HS-27A (cell line): ENCODE measurements around the gene CSPG5.

Experiments
- DNase-seq: peaks from one replicate; pipeline ENCODE4 v3.0.0-alpha.2; 2012; ENCODE audit warnings: low read depth, missing footprints

CSPG5 gene

DNA sequence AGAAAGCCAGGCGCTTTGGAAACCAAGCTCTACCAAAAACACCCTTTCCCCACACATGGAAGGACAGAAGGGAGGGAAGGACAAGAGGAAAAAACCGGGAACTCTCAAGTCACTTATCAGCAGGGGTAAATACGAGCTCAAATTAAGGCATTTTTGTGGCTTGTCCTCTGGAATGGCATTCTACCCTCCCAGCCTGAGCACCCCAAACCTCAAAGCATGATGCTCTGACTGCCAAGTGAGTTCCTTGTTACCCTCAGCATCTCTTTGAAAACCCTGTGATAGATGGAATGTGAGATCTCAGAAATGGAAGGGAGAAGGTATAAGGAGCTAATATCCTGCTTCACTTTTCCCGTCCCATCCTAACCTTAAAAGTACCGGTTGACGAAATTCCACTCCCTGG is 8.1 kb upstream of the CSPG5 start:
- DNase-seq = no peak

DNA sequence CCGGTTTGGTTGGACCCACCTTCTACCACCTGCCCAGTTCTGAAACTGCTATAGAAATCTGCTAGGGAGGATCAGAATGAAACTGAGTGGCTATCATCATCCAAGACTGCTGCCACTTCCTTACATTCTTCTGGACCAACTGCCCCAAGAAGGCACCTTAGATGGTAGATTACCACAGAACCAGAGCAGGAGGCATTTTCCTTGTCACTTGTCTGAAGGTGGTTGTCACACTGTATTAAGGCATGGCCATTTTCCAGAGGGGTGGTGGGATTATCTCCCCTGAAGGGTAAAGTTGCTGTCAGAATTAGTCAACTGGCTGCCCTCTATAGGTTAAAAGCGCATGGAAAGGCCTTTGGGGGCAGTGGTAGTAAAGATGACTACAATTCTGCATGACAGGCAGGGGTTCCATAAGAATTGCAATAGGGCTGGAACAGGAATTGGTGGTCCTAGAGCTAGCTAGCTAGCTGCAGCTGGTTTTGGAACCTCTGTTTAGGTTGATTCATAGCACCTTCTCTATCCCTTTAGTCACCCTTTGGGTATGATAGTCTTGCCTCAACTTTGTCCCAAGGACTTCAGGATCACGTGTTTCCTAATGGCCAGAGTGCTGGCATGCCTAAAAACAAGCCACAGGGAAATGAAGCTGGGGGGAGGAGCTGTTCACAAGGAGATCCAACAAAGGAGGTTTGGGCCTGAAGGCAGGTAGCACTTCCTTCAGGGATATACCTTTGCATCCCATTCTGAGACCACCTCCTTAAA is 4.8 kb upstream of the CSPG5 start:
- DNase-seq = no peak

DNA sequence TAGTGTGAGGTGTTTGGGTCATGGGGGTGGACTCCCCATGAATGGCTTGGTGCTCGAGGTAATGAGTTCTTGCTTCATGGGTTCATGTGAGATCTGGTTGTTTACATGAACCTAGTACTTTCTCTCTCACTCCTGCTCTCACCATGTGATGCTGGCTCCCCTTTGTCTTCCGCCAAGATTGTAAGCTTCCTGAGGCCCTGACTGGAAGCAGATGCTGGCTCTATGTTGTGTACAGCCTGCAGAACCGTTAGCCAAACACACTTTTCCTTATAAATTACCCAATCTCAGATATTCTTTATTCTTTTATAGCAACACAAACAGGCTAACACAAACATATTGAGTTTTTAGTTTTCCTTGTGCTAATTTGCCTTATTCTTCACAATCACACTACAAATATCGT is 3.2 kb upstream of the CSPG5 start:
- DNase-seq = no peak

DNA sequence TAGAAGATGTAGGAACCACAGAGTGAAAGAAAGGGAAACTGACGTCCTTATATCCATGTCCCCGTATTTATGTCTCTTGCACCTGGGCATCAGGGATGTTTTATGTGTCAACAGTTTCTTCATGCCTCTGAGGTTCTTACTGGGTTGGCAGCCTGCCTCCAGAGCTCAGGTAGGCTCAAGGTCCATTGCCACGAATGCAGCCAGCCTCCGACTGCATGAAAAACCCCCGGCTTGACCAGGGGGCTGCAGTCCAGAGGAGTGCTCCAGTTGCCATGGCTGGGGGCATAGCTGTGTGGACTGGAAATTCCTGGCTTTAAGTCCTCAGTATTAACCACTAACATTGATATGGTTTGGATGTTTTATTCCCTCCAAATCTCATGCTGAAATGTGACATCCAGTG is 2.8 kb upstream of the CSPG5 start:
- DNase-seq = no peak

DNA sequence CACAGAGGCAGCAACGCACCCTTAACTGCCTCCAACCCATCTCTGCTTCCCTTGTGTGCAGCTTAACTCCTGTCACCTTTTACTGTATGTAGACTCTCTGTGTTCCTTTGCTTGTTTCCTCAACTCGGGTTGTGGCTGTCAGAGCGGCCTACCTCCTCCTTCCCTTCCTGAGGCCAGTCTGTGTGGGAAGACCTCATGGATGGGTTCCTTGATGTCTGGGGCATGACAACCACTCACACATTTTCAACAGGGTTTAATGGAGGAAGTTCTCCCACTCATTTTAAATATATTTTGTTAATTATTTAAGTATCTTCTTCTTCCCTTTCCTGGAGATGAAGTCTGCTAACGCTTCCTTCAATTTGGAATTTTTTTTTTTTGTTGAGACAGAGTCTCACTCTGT is 1.8 kb upstream of the CSPG5 start:
- DNase-seq = no peak

DNA sequence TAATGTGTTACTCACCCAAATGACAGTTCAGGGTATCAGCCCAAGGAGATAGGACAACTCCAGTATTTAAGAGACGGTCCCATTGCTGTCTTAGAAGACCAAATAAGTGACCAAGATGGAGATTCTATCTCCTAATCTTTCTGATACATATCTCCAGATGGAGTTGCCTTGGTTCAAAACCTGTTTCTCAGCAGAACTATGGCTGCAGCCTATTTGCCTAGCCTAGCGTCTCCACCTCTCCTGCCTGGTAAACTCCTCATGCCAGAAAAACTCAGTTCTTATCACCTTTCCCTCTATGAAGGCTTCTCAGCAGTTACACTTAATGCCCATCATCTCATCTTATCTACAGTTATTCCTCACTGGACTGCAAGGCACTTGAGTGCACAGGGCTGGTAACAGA is 1.2 kb upstream of the CSPG5 start:
- no peak for DNase-seq

DNA sequence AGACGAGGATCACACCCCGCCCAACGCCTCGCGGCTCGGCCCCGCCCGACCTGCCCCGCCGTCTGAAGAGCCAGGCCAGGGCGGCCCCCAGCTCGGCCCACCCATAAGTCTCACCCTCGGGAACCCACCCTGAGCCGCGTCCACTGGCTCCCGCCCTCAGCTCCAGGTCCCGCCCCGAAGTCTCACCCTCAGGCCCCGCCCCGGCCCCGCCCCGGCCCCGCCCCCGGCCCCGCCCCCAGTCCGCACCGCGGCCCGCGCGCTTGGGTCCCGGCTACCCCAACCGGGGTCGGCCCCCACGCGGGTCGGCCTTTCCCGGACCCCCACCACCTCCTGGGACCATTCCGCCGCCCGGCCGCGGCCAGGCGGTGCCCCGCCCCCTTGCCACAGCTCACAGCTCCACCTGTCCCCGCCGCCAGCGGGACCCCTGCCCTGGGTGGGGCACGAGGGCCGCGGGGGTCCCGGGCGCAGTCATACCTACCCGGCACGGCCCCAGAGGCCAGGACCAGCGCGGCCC is 489 bp downstream of the CSPG5 start:
- no peak for DNase-seq

DNA sequence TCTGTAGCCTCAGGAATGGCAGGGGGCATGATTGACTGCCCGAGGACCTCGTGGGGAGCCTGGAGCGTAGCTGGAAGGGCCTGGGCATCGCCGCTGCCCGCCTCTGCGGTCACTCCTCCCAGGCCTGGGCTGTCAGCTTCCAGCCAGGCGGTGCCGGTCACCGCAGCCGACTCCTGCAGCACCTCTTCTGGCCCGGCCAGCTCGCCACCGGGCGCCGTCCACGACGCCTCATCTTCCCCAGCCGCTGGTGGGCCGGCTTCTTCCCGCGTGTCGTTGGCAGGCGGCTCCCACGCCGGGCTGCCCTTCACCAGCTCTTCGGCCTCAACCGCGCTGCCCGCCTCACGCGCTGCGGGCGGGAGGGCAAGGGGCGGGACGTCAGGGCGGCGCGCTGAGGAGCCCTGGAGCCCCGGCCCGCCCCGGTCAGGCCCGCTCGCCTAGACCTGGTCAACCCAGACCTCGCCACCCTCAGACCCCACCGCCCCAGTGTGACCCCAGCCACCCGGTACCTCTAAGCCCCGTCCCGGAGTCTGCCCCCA is 1.0 kb downstream of the CSPG5 start:
- DNase-seq = no peak

DNA sequence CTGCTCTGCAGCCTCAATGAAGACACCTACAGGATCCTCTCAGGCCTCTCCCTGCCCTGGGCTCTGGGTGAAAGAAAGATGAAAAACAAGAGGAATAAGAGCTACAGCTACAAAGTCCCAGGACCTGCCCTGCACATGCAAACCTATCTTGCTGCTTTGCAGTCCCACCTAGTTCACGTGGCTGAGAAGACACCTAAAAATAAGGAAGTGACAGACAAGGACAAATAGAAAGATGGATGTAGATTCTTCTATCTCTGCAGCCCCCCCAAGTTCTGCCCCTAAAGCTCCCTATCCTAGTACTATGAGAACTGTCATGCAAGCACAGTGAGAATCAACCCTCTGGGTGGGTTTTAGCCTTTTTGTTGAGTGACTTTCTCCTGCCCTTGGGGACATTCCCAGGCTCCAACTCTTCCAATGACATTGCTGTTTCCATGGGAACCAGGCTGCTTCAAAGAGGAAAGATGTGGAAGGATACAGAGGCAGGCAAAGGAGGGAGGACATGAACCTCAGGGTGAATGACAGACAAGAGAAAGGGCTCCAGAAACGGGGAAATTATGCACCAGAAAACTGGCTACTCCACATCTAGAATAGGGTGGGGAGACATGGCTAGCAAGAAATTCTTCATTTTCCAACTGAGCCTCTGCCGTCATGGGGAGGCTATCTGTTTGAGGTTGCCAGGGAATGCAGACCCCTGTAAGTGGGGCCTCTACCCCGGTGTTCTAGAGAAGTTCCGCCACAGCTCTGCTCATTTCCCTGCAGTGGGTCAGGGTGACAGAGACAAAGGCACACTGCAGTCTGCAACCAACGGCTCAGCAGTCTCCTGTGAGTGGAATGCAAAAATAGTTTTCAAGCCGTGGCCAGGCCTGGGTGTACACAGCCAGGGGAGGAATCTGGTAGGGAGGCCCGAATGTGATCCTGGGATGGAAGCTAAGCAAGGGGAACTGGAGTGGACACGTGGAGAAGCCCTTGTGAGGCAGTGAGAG is 5.2 kb downstream of the CSPG5 start:
- no peak for DNase-seq

DNA sequence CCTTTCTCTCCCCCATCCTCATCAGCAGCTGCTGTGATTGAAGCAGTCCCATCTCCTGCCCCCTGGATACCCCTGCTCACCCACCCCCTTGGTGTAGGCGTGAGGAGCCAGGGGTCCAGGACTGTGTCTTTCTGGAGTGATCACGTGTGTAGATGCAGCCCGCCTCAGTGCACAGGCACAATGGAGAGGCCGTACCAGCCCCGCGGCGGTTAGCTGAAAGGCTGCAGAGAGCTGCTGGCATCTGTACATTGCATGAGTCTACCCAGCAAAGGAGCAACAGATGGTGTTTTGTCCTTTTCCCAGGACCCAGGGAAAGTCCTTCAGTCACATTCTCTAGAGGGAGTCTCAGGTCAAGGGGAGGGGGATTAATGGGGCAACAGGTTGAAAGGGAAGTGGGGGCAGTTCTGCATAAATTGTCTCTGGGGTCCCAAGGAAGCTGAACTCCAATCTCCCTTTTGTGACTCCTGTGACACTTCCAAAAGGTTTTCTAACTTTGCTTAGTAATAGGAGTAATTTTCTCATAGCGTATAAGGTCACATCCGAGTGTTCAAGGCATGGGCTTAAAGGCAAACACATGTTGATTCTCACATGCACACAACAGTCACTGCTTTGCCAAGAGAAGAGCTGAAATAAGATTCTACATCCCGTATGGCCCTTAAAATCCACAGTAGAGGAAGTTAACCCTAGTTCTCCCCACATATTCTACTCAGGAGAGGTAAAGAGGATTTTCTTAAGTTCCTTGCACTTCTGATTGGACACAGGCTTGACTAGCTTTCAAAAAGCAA is 7.1 kb downstream of the CSPG5 start:
- no peak for DNase-seq

DNA sequence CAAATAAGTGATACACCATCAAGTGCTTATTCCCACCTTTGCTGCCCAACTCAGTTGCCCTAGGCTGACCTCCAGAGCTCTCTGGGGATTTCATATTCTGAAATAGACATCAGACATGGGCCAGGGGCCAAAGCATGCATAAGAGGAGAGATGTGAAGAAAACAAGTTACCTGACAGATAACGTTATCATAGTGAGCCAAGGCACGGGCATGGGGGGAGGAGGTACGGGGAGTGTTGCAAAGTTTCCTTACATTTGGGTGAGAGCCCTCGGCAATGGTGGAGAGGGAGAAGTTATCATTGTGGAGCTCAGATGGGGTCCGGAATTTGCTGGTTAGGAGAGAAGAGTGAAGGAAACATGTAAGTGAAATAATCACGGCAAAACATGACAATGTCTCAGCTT is 9.8 kb downstream of the CSPG5 start:
- no peak for DNase-seq

DNA sequence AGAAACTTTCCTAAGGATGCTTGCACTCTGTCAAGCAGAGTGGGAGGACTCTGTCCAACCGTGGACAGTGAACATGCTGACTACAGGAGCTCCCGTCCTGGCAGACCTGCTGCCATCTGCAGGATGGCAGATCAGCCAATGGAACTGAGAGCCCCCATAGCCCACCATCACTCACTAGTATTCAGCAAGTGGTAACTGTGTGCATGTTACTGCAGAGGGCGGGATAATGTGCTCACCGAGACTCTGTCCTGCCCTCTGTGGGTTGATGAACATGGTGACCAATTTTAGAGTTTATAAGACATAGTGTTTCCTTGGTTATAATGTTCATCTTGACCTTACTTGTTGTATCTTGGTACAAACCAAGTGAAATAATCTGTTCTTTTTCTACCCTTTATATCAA is 11.5 kb downstream of the CSPG5 start:
- no peak for DNase-seq

DNA sequence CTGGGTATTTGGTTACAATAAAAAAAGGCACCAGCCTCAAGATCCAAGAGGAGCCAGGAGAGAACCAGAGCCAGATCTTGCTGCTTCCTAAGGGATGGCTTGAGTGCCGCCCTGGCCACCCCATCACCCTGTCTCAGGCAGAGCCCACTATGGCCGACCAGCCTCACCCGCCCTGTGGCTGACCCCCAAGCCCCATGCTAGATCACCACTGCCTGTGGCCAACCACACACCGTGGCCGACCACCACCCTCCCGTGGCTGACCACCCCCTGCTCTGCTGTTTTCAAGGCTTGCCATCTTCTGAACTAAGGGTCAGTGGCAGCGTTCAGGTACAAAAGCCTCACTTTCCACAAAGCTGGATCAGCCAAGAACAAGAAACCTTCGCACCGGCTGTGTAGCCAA is 12.0 kb downstream of the CSPG5 start:
- DNase-seq = no peak

DNA sequence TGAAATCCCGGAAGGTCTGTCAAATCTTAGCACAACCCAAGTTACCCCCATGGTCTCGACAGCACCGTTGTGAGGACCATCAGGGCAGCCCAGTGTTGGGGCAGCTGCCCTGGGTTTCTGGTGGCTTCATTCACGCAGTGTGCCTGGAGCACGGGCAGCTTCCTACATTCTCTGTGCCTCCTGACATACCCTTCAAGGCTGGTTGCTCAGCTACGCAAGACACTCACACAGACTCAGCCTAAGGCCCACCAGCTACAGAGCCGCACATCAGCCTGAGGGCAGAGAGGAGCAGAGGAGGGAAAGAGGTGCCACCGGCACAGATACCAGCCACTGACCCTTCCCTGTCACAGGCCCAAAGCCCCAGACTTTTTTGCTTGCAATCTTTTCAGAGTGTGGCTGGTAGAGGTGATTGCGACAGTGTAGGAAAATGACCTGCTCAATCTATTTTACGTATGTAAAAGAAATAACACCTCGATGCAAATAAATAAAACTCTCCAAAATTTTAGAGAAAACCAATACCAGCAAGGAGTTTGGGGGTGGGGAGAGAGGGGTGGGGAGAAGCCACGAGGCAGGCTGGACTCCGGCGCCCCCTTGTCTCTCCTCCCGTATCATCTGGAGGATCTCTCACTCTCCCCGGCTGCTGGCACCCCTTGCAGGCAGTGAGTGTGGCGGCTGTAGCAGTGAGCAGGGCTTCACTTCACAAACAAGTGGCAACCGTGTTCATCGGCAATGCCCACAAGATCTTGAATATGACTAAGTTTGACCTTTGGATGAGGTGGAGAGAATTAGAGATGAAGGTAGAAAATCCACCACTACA is 12.7 kb downstream of the CSPG5 start:
- no peak for DNase-seq

DNA sequence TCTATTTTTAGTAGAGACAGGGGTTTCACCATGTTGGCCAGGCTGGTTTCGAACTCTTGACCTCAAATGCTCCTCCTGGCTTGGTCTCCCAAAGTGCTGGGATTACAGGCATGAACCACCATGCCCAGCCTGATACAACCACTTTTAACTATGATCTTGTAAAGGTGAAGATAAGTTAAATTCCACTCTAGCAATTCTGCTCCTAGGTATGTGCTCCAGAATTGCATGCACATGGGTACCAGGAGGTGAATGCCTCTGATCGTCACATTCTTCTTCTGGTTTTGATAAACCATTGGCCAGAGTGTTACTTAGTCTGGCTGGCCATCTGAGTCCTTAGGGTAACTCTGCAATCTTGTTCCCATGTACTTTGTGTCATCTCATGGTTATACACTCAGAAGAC is 22.3 kb downstream of the CSPG5 start:
- DNase-seq = no peak

DNA sequence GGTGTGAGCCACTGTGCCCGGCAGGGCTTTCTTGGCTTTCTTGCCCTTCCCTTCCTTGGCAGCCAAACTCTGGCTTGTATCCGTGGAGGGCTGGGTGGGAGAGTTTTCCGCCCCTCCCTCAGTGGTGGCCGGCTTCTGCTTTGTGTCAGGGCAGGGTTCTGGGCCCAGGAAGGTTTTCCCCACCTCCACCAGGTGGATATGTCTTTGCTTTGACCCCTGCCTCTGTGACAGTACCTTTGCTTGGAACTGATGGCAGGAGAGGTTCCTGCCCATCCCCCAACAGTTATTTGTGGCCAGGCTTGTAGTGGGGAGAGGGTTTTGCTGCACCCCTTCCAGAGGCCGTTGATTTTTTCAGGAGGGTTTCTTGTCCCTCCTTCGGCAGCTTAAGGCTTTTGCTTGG is 24.3 kb downstream of the CSPG5 start:
- no peak for DNase-seq

DNA sequence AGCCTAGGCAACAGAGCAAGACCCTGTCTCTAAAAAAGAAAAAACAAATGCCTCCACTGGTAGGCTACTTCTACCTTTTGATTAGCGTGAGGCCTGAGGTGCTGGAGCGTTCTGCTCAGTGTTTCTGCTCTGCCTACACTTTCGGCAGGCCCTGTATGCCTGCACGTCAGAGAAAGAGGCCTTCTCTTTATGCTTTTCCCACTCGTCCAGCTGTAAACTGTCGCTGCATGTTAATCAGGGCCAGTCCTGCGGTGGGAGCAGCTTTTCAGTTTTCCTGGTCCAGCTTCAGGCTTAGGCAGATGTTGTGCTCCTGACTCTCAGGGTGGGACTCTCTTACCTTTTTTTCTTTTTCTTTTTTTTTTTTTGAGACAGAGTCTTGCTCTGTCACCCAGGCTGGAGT is 25.3 kb downstream of the CSPG5 start:
- no peak for DNase-seq

DNA sequence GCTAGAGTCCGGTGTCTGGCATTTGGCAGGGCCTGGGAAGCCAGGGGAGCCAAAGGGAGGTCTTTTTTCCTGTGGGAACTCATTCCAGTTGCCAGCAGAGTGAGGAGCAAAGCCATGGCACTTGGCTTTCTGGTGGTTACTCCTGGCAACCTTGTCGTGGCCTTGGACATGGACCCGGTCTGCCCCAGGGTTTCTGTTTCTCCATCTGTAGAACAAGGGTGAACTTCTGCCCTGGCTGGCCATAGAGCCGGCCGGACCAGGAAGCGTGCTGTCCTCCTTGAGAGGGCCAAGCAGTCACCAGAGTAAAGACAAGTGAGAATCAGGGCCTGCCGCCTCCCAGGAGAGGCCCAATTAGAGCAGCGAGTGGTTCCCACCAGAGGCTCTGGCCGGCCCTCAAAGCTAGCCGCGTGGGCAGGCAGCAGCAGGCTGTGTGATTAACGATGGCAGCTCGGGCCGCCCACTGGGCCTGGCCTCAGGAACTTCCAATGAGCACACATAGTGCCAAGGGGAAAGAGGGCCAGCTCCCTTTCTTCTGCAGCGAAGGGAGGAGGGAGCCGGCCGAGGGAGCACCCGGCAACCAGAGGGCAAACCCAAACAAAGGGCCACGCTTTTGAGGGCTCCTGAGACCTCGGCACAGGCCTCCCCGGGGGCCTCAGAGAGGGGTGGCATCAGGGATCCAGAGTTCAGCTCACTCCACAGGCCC is 36.0 kb downstream of the CSPG5 start:
- no peak for DNase-seq

DNA sequence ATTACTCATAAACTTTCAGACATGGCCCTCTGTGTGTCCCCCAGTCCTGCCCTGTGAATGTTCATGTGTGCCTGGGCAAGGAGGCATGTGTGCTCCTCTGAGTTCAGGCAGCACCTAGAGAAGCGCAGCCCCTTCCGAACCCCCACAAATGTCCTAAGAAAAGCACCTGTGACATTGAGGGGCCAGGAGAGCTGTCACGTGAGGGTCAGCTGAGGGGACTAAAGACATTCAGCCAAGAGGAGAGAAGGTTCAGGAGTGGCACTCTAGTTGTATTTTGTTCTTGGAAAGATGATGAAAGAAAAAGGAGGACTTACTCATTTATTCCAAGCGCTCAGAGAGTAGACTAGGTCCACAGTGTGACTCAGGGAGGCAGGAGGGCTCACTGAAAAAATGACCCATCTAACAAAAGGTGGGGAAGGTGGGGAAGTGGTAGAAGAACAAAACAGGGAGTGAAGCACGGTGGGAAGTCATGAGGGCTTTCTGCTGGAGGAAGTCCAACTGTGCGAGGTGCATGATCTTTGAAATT is 37.0 kb downstream of the CSPG5 start:
- DNase-seq = no peak

DNA sequence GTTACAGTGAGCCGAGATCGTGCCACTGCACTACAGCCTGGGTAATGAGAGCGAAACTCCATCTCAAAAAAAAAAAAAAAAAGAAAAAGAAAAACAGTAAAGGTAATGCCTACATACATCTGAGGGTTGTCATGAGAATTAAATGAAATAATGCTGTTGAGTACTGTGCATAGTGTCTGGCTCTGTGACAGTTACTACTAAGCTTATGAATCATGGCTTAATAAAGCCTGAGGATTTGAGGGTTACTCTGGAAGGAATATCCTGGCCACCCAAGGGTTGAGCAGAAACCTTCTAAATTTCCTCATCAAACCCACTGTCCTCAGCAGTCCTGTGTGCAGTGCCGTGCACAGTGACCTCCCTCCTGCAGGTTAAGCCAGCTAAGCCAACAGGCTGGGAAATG is 38.4 kb downstream of the CSPG5 start:
- no peak for DNase-seq
